ENCODE results near the gene HMGN2. TPM values are rescaled to one million over a fixed set of nuclear protein-coding genes. Genes with fewer than 3 reads are reported as not detected.

The HMGN2 gene
- polyA plus RNA-seq (2014; cell fraction: cytosol; rRNA removed) = 665 and 667 TPM in 2 replicates
- 670 and 900 TPM in 2 replicates for polyA plus RNA-seq (2014; cell fraction: nucleus; rRNA removed)

GRCh38 chr1:26472320-26472900, at the start of gene HMGN2:
Gene HMGN2 (plus strand): TSS chr1:26472440. CDS start chr1:26472613, 173 bp downstream.
- peak; percentile 93 for DNase-seq (ENCODE audit: low spot score)

- no peak for DNase-seq (ENCODE audit: low spot score)
Measured at GRCh38 chr1:26429721-26430120, 42.5 kb upstream of the HMGN2 start.

- peak; percentile 96 for DNase-seq (ENCODE audit: low spot score)
Measured at GRCh38 chr1:26431979-26432695, 40.1 kb upstream of the HMGN2 start, which contains the start of gene DHDDS. Gene DHDDS (plus strand): TSS chr1:26432321. CDS start chr1:26432946, 625 bp downstream.

DNA sequence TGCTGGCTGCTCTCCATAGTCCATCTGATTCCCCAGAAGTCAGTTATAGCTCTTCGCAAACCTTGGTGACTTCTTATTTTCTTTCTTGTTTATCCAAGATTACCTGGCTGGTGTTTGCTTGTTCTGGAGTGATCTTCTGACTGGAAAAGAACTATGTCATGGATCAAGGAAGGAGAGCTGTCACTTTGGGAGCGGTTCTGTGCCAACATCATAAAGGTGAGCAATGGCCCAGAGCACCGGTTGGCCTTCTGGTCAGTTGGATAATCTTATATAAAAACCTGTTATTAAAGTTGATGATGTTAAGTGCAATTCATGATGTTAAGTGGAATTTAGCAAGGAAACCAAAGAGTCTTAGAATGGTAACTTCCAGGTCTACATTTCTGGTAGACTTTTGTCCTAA, 39.4 kb upstream of the HMGN2 start:
- no peak for DNase-seq (ENCODE audit: low spot score)

GRCh38 chr1:26434161-26434752, 38.0 kb upstream of the HMGN2 start:
- DNase-seq (ENCODE audit: low spot score) = no peak

DNA sequence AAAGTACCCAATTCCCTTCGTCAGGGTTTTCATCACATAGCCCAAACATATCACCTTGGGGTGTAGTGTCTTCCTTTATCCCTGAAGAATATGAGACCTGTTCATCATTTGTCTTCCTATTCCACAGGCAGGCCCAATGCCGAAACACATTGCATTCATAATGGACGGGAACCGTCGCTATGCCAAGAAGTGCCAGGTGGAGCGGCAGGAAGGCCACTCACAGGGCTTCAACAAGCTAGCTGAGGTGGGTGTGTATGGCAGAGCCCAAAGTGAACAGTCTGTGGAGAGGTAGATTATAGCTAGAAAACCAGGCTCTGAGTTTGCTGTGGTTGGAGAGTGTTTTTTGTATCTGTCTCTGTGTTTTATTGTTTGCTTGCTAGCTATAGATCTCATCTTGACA, 34.2 kb upstream of the HMGN2 start:
- DNase-seq (ENCODE audit: low spot score) = no peak

DNA sequence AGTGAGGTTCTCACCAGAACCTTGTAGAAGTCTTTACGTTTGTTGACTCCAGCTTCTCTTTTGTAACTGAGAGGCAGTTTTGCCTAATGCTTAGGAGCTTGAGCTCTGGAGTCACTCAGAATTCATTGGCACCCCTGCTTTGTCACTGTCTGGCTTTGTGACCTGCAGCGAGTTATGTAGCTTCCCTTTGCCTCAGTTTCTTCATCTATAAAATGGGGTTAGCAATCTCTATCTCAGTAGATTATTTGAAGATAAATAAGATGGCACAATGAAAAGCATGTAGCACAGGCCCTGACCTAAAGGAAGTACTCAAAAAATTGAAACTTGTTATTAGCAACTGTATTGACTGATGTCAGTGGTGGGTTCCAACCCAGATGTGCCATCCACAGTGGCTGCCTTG, 32.0 kb upstream of the HMGN2 start:
- DNase-seq (ENCODE audit: low spot score) = no peak

- no peak for DNase-seq (ENCODE audit: low spot score)
Measured at GRCh38 chr1:26449868-26450267, 22.4 kb upstream of the HMGN2 start.

DNA sequence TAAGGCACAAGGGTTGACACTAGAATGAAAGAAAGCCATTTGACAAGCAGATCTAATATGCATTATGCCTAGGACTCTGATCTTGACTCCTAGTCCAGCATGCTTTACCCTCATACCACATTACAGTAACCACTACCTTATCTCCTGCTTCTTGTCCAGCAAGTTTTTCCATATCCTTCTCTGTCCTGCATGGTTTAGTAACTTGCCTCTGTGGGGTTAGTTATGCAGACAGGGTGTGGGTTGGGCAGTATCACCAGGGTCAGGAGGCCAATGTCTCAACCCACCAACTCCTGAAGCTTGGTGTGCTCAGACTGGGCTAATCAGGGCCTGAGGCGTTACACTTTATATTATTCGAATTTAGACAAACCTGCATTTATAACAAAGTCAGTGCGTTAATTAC, 21.3 kb upstream of the HMGN2 start:
- no peak for DNase-seq (ENCODE audit: low spot score)

DNA sequence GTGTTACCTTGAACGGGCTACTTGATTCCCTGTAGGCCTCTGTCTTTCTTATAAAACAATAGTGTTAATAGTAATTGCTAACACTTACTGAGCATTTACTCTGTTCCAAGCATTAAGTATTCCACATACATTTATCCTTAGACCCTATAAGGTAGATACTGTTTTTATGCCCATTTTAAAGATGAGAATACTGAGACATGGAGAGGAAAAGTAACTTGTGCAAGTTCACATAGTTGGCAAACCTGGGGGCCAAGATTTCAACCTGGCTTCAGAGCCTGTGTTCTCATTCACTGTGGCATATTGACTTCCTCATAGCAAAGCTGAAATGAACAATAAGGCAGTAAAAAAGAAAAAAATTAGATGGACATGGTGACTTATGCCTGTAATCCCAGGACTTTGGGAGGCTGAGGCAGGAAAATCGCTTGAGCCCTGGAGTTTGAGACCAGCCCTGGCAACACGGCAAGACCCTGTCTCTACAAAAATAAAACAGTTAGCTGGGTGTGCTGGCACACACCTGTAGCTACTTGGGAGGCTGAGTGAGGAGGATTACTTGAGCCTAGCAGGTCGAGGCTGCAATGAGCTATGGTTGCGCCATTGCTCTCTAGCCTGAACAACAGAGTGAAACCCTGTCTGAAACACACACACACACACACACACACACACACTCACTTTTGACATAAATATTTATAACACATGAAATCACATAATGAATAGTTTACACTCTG, 19.6 kb upstream of the HMGN2 start:
- DNase-seq (ENCODE audit: low spot score) = no peak

DNA sequence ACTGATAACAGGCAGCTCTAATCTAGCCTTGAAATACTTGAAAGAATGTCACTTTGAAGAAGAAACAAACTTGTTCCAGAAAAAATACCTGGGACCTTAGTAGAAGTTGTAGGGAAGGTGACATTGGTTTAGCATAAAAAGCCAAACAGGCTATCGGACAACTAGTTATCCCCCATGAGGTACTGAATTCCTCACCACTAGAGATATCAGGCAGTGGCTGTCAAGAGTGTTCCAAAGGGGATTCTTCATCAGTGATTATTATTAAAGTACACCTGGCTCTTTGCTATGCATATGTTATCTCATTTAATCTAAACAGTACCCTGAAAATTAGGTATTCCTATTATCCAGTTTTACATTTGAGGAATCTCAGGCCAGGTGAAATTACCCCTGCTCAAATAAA, 13.1 kb upstream of the HMGN2 start:
- DNase-seq (ENCODE audit: low spot score) = no peak

DNA sequence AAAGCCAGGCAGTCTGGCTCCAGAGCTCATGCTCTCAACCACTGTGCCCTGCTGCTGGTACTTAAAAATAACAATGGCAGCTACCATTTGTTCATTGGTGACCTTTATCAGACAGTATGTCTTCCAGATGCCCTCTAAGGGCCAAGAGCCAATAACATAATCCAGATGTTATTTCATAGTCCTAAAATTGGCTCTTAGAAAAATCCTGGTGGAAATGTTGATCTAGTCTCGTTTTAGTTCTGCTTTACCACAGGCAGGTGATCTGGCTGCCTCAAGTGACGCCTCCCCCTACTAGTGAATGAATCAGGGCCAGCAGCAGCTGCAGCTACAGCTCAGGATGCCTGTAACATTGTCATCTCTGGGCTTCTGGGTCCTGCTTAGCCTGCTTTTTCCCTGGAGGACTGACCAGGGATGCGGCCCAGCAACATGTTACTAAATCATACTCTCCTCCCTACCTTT, 12.6 kb upstream of the HMGN2 start:
- DNase-seq (ENCODE audit: low spot score) = no peak

GRCh38 chr1:26468911-26469310, 3.3 kb upstream of the HMGN2 start:
- no peak for DNase-seq (ENCODE audit: low spot score)

- DNase-seq (ENCODE audit: low spot score) = no peak
Measured at GRCh38 chr1:26469558-26469957, 2.7 kb upstream of the HMGN2 start.

- DNase-seq (ENCODE audit: low spot score) = peak; percentile 29
Measured at GRCh38 chr1:26470878-26471497, 1.3 kb upstream of the HMGN2 start.

GRCh38 chr1:26471498-26472319, 531 bp upstream of the HMGN2 start:
- DNase-seq (ENCODE audit: low spot score) = peak; percentile 81

GRCh38 chr1:26472901-26473845, 933 bp downstream of the HMGN2 start:
- DNase-seq (ENCODE audit: low spot score) = peak; percentile 89

DNA sequence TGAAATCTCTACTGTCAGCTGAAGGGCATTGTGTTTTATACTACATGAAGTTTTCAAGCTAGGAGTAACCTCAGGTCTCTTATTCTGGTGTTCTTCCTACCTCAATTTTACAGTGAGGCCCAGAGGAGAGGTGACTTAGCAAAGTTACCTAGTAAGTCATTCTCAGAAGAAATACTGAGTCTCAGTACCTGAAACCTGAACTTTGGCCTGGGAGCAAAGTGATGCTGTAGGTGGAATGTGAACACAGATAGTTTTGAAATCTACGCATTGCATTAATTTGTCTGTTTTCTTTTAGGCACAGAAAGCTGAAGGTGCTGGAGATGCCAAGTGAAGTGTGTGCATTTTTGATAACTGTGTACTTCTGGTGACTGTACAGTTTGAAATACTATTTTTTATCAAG, 2.6 kb downstream of the HMGN2 start:
- DNase-seq (ENCODE audit: low spot score) = no peak

DNA sequence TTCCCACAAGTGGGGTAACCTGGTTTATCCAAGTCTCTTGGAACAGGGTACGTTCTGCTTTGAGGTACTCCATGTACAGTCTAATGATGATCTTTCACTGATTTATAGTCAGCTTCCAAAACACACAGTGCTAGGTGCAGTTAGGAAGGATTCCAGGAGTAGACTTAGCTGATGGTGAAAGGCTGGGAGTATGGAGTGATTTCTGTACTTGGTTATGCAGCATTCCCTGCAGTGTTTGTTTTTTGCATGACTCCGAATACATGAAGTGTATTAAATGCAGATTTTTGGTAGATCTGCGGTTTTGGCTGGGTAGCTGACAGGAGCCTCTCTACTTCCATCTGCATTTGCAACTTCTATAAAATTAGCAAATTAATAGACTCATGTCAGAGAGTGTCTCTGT, 3.7 kb downstream of the HMGN2 start:
- DNase-seq (ENCODE audit: low spot score) = no peak

GRCh38 chr1:26476958-26477357, 4.7 kb downstream of the HMGN2 start:
- no peak for DNase-seq (ENCODE audit: low spot score)

Data from SK-N-DZ (cell line).